Measurements from ENCODE around the gene OPRM1. TPM values are rescaled to one million over a fixed set of nuclear protein-coding genes. Genes with fewer than 3 reads are reported as not detected.

OPRM1 gene
- total RNA-seq, 1 experiment from 2014 or later: not detected

DNA sequence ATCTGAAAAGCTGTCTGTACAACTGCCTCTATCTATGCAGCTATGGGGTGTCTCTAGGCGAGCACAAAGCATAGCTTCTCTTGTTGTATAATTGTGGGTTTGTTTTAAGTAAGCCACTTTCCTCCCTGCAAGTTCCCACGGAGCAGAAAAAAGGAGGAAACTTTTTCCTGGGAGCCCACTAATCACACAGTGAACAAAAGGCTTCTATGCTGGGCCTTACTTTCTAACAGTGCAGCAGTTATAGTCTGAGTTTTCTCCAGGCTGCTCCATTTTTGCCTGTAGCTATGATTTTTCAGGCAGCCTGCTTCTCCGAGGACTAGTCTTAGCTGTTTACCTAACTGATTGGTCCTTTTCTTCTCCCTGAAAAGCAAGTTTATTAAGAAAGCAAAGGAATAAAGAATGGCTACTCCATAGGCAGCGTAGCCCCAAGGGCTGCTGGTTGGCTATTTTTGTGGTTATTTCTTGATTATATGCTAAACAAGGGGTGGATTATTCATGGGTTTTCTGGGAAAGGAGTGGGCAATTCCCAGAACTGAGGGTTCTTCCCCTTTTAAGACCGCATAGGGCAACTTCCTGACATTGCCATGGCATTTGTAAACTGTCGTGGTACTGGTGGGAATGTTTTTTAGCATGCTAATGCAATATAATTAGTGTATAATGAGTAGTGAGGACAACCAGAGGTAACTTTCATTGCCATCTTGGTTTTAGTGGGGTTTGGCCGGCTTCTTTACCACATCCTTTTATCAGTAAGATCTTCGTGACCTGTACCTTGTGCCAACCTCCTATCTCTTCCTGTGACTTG lies 84.3 kb downstream of the OPRM1 start:
- TF ChIP-seq, protein P1, sequence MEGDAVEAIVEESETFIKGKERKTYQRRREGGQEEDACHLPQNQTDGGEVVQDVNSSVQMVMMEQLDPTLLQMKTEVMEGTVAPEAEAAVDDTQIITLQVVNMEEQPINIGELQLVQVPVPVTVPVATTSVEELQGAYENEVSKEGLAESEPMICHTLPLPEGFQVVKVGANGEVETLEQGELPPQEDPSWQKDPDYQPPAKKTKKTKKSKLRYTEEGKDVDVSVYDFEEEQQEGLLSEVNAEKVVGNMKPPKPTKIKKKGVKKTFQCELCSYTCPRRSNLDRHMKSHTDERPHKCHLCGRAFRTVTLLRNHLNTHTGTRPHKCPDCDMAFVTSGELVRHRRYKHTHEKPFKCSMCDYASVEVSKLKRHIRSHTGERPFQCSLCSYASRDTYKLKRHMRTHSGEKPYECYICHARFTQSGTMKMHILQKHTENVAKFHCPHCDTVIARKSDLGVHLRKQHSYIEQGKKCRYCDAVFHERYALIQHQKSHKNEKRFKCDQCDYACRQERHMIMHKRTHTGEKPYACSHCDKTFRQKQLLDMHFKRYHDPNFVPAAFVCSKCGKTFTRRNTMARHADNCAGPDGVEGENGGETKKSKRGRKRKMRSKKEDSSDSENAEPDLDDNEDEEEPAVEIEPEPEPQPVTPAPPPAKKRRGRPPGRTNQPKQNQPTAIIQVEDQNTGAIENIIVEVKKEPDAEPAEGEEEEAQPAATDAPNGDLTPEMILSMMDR (conservative IDR thresholded peaks at IDR 0.05): no peak
- Histone ChIP-seq H2AFZ (ENCODE audit: low read length) (no peak overlapping the region), H3K79me2 (ENCODE audit: insufficient read depth, low read length) (no peaks in the 10 kb centered on the region), H3K27me3 (ENCODE audit: insufficient read depth, low read length) (no peaks in the 10 kb centered on the region), H3K79me1 (ENCODE audit: insufficient read depth, low read depth, low read length, poor library complexity, severe bottlenecking) (no peaks in the 10 kb centered on the region), H3K4me1 (ENCODE audit: insufficient read depth, low read length) (peaks cover 6% of the 10 kb centered on the region; the same call in 1 of the 2 replicates), H2BK5ac (ENCODE audit: insufficient read length, low read length) (no peak overlapping the region), H4K5ac (ENCODE audit: insufficient read length, low read depth, low read length) (no peak overlapping the region), H3K14ac (ENCODE audit: insufficient read depth, low read length) (no peak overlapping the region), H3K18ac (ENCODE audit: insufficient read length, low read depth, low read length) (no peak overlapping the region), H3K9me3 (ENCODE audit: control insufficient read depth, low read depth, low read length) (no peaks in the 10 kb centered on the region), H4K91ac (ENCODE audit: insufficient read length, low read depth, low read length) (no peak overlapping the region), H2AK5ac (ENCODE audit: insufficient read length, low read length) (no peak overlapping the region), H3K27ac (ENCODE audit: insufficient read length, low read depth, low read length) (no peak overlapping the region), H3K4ac (ENCODE audit: low read depth, low read length) (no peak overlapping the region), H4K20me1 (ENCODE audit: control insufficient read depth, insufficient read depth, insufficient read length) (no peaks in the 10 kb centered on the region), H3K4me2 (ENCODE audit: insufficient read depth, insufficient read length, low read length) (no peak overlapping the region), H3T11ph (ENCODE audit: low read length) (no peak overlapping the region), H2BK20ac (ENCODE audit: low read depth, low read length, poor library complexity, severe bottlenecking) (no peak overlapping the region), H3K56ac (ENCODE audit: insufficient read length, low read depth, low read length) (no peak overlapping the region), H3K23ac (ENCODE audit: insufficient read length, low read depth, low read length) (no peak overlapping the region), H3K23me2 (ENCODE audit: insufficient read length, low read depth, low read length, poor library complexity, severe bottlenecking) (no peaks in the 10 kb centered on the region), H2BK12ac (ENCODE audit: insufficient read length, low read depth, low read length) (no peak overlapping the region), H4K8ac (replicated peaks; ENCODE audit: insufficient read length, low read depth, low read length) (no peak overlapping the region), H2BK15ac (ENCODE audit: low read depth, low read length) (no peak overlapping the region), H2BK120ac (ENCODE audit: low read depth, low read length, poor library complexity, severe bottlenecking) (no peak overlapping the region), H3K9ac (ENCODE audit: extremely low read depth, insufficient read length, low read length) (no peak overlapping the region)
- no CpG with 5 or more reads among the region's 8 CpGs for WGBS (ENCODE audit: extremely low coverage, insufficient read length, low lambda C conversion rate)
- Mint-ChIP-seq H3K36me3 (ENCODE audit: insufficient read depth in 1 of 3, low read depth in 3 of 3) (peaks cover 4 to 7% (median 5%) of the 10 kb centered on the region in 3 experiments; a peak in 4 of 7 replicates), H3K9me3 (peaks cover 12 to 15% of the 10 kb centered on the region in 2 experiments), H3K27ac (no peak overlapping the region), H3K4me1 (peaks cover 13% of the 10 kb centered on the region in 2 experiments), H3K27me3 (ENCODE audit: low read depth) (peaks cover 6% of the 10 kb centered on the region; the same call in 1 of the 2 replicates), H3K4me3 (no peak overlapping the region)
- no peak for DNase-seq

Measured in H9 (cell line).